Measurements from ENCODE around the gene SPATA2. TPM values are rescaled to one million over a fixed set of nuclear protein-coding genes. Genes with fewer than 3 reads are reported as not detected.

SPATA2 gene
- total RNA-seq, 1 donor from 2014 or later, result 3.2 TPM

- no peak for TF ChIP-seq CTCF (conservative IDR thresholded peaks at IDR 0.05; ENCODE audit: low read depth, low read length)
- no peak overlapping the region for H3K4me3 ChIP-seq (ENCODE audit: low read depth, low read length)
- no peak for DNase-seq (ENCODE audit: low read depth)
Observed at GRCh38 chr20:49948809-49949507, 33.6 kb upstream of the SPATA2 start.

GRCh38 chr20:49948178-49948577 is 32.8 kb upstream of the SPATA2 start:
- no peak for TF ChIP-seq CTCF (conservative IDR thresholded peaks at IDR 0.05; ENCODE audit: low read depth, low read length)
- H3K4me3 ChIP-seq (ENCODE audit: low read depth, low read length), result no peak overlapping the region
- DNase-seq (ENCODE audit: low read depth), result no peak

DNA sequence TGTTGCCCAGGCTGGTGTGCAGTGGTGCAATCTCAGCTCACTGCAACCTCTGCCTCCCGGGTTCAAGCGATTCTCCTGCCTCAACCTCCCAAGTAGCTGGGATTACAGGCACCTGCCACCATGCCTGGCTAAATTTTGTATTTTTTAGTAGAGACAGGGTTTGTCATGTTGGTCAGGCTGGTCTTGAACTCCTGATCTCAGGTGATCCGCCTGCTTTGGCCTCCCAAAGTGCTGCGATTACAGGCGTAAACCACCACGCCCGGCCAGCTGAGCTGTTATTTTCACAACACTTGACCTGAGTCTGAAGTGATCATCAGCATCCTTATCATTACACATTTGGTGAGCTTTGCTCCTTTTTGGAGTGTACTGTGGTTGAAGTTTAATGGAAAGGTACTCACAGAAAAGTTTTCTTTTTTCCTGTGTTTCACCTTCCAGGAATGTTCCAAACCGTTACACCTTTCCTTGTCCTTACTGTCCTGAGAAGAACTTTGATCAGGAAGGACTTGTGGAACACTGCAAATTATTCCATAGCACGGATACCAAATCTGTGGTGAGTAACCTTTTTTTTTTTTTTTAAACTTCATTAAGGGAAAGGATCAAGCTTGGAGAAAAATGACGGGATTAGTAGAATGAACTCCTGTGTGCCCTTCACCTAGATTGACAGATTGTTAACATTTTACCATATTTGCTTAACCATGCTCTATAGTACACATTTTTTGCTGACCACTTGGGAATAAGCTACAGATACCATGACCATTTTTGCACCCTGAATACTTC is 30.6 kb upstream of the SPATA2 start:
- TF ChIP-seq CTCF (conservative IDR thresholded peaks at IDR 0.05; ENCODE audit: low read depth, low read length), result no peak
- H3K4me3 ChIP-seq (ENCODE audit: low read depth, low read length), result no peak overlapping the region
- DNase-seq (ENCODE audit: low read depth), result no peak

- no peak for DNase-seq (ENCODE audit: low read depth)
- no peak overlapping the region for H3K4me3 ChIP-seq (ENCODE audit: low read depth, low read length)
- TF ChIP-seq CTCF (conservative IDR thresholded peaks at IDR 0.05; ENCODE audit: low read depth, low read length), result no peak
Observed at GRCh38 chr20:49945306-49945700, 30.0 kb upstream of the SPATA2 start.

DNA sequence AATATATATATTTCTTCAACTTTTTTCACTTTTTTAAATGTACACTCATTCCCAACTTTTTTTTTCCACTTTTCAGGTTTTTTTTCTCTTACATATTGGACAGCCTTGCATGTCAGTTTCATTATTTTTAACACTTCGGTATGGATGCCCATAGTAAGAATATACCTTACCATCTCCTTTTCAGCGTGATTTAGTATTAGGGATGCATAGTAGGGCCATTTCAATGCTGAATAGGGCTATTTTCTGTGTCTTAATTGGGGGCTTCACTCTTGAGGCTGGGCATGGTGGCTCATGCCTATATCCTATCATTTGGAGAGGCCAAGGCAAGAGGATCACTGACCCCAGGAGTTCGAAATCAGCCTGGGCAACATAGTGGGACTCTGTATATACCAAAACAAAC is 27.6 kb upstream of the SPATA2 start:
- no peak overlapping the region for H3K4me3 ChIP-seq (ENCODE audit: low read depth, low read length)
- no peak for TF ChIP-seq CTCF (conservative IDR thresholded peaks at IDR 0.05; ENCODE audit: low read depth, low read length)
- no peak for DNase-seq (ENCODE audit: low read depth)

GRCh38 chr20:49942303-49942702 is 27.0 kb upstream of the SPATA2 start:
- no peak for DNase-seq (ENCODE audit: low read depth)
- H3K4me3 ChIP-seq (ENCODE audit: low read depth, low read length), result no peak overlapping the region
- TF ChIP-seq CTCF (conservative IDR thresholded peaks at IDR 0.05; ENCODE audit: low read depth, low read length), result no peak
